HCT116 (cell line): ENCODE results near the gene FASTKD2. TPM values are rescaled to one million over a fixed set of nuclear protein-coding genes. Genes with fewer than 3 reads are reported as not detected.

Experiments
- ATAC-seq: fragments of 200-7000 bp; cut with Tn5 transposase; 2 replicates; pipeline ENCODE4 v1.9.1; 2020; ENCODE audit warnings: mild to moderate bottlenecking, moderate library complexity
- BruUV-seq: library from RNA; stranded (reverse); fragments of 400-500 nt; replicated peaks from 2 replicates; lab custom pipeline; 2021; lab: Mats Ljungman, UMichigan
- CTCF ChIA-PET: fragments of 300-600 bp; sonication (Branson Sonifier 250); formaldehyde crosslinking; loops from one replicate; lab custom pipeline; 2021; ENCODE audit warnings: antibody characterized with exemption; lab: Charles Lee
- POLR2A ChIA-PET: fragments of 300-600, 350-600 bp; sonication (Branson Sonifier 250); formaldehyde crosslinking; loops from one replicate; lab custom pipeline; 2021; ENCODE audit warnings: antibody characterized with exemption; lab: Charles Lee
- RAD21 ChIA-PET, 2 experiments: fragments of 300-600 bp; sonication (Branson Sonifier 250); formaldehyde crosslinking; loops; one replicate each; lab custom pipeline; 2023; ENCODE audit warnings: low total read pairs in 2 of 2; ENCODE audit not compliant: uncharacterized antibody in 2 of 2, unreplicated experiment in 2 of 2, low non-redundant PET in 1 of 2; lab: Charles Lee
- DNase-seq: peaks from one replicate; pipeline ENCODE4 v3.0.0-alpha.2; 2010; ENCODE audit warnings: low read depth, low spot score
- H2AFZ ChIP-seq: fragments of 200-600 bp; shearing (Covaris generic), sonication (generic); 2 replicates; pipeline ENCODE4 v1.6.1; 2017; ENCODE audit warnings: low read depth, mixed run types, mixed read lengths, antibody characterized with exemption, low read length; ENCODE audit not compliant: poor library complexity, severe bottlenecking
- H3K27ac ChIP-seq: 2 replicates; pipeline ENCODE4 v1.5.1; 2012; ENCODE audit warnings: low read depth, low read length
- H3K27me3 ChIP-seq: fragments of 200-600 bp; sonication (generic); 2 replicates; pipeline ENCODE4 v1.6.1; 2016; ENCODE audit warnings: mixed run types, low read length, mixed read lengths; ENCODE audit not compliant: insufficient read depth
- H3K36me3 ChIP-seq, 2 experiments: fragments of 200-500 bp in 1 of 2; fragments of 200-600 bp in 1 of 2; sonication (Bioruptor generic) in 1 of 2; sonication (generic) in 1 of 2; 2 replicates each; pipeline versions ENCODE4 v1.5.1 to v1.6.1; 2014 to 2016; ENCODE audit warnings: low read length in 2 of 2, inconsistent platforms in 1 of 2, mixed read lengths in 1 of 2, mixed run types in 1 of 2; ENCODE audit not compliant: insufficient read depth in 2 of 2, control insufficient read depth in 1 of 2
- H3K4me1 ChIP-seq, 2 experiments: fragments of 200-600 bp in 1 of 2; sonication (generic) in 1 of 2; 2 replicates each; pipeline versions ENCODE4 v1.5.1 to v1.6.1; 2012 to 2017; ENCODE audit warnings: low read length in 2 of 2, inconsistent platforms in 1 of 2, mild to moderate bottlenecking in 1 of 2, mixed read lengths in 1 of 2, mixed run types in 1 of 2, moderate library complexity in 1 of 2; ENCODE audit not compliant: insufficient read depth in 2 of 2, control insufficient read depth in 1 of 2
- H3K4me2 ChIP-seq: fragments of 200-600 bp; sonication (generic); 2 replicates; pipeline ENCODE4 v1.6.1; 2017; ENCODE audit warnings: mixed run types, low read length, mixed read lengths
- H3K4me3 ChIP-seq, 2 experiments: fragments of 200-600 bp in 1 of 2; sonication (generic) in 1 of 2; replicated peaks in 1 of 2; 2 replicates each; pipeline ENCODE4 v1.5.1; 2011 to 2016; ENCODE audit warnings: low read length in 2 of 2, control low read depth in 1 of 2, low read depth in 1 of 2, mild to moderate bottlenecking in 1 of 2, mixed read lengths in 1 of 2, mixed run types in 1 of 2
- H3K79me2 ChIP-seq: fragments of 200-600 bp; sonication (generic); 2 replicates; pipeline ENCODE4 v1.6.1; 2017; ENCODE audit warnings: mild to moderate bottlenecking, mixed run types, low read length, moderate library complexity, mixed read lengths; ENCODE audit not compliant: insufficient read depth
- H3K9ac ChIP-seq: fragments of 200-600 bp; sonication (generic); 2 replicates; pipeline ENCODE4 v1.6.1; 2016; ENCODE audit warnings: low read length, mixed read lengths
- H3K9me2 ChIP-seq: fragments of 200-600 bp; sonication (generic), shearing (Covaris generic); 2 replicates; pipeline ENCODE4 v1.6.1; 2017; ENCODE audit warnings: mixed run types, mild to moderate bottlenecking, moderate library complexity; ENCODE audit not compliant: insufficient read depth
- H3K9me3 ChIP-seq, 2 experiments: fragments of 200-500 bp in 1 of 2; fragments of 200-600 bp in 1 of 2; sonication (Bioruptor generic) in 1 of 2; sonication (generic) in 1 of 2; 2 replicates each; pipeline ENCODE4 v1.6.1; 2014 to 2017; ENCODE audit warnings: low read length in 2 of 2, mixed read lengths in 2 of 2, inconsistent platforms in 1 of 2, low read depth in 1 of 2, mild to moderate bottlenecking in 1 of 2, mixed run types in 1 of 2, moderate library complexity in 1 of 2; ENCODE audit not compliant: control insufficient read depth in 1 of 2, insufficient read depth in 1 of 2
- H4K20me1 ChIP-seq: fragments of 200-600 bp; sonication (generic), shearing (Covaris generic); 2 replicates; pipeline ENCODE4 v1.6.1; 2017; ENCODE audit warnings: mixed run types, mild to moderate bottlenecking, moderate library complexity; ENCODE audit not compliant: insufficient read depth
- CEBPB ChIP-seq: IDR thresholded peaks from 2 replicates; pipeline ENCODE4 v1.6.1; 2012; ENCODE audit warnings: low read depth
- EZH2 ChIP-seq: fragments of 200-600 bp; sonication (generic); IDR thresholded peaks from 2 replicates; pipeline ENCODE4 v1.6.1; 2017; ENCODE audit warnings: antibody characterized with exemption, mixed run types
- POLR2A ChIP-seq: IDR thresholded peaks from 2 replicates; pipeline ENCODE4 v1.7.0; 2011; ENCODE audit warnings: borderline replicate concordance; ENCODE audit not compliant: insufficient read depth, insufficient read length; ENCODE audit errors: extremely low read depth
- SP1 ChIP-seq: IDR thresholded peaks from 2 replicates; pipeline ENCODE4 v1.6.1; 2012; ENCODE audit warnings: low read depth
- SRF ChIP-seq: IDR thresholded peaks from 2 replicates; pipeline ENCODE4 v1.6.1; 2012; ENCODE audit warnings: low read depth
- YY1 ChIP-seq: IDR thresholded peaks from 2 replicates; pipeline ENCODE4 v1.6.1; 2011; ENCODE audit warnings: low read length, low read depth, moderate library complexity, mild to moderate bottlenecking; ENCODE audit not compliant: insufficient replicate concordance; ENCODE audit errors: extremely low read depth
- ZBTB33 ChIP-seq: IDR thresholded peaks from 2 replicates; pipeline ENCODE4 v1.6.1; 2011; ENCODE audit warnings: mild to moderate bottlenecking, low read length, moderate library complexity; ENCODE audit not compliant: insufficient replicate concordance; ENCODE audit errors: extremely low read depth
- ZNF274 ChIP-seq: fragments of 200-500 bp; sonication (Bioruptor generic); IDR thresholded peaks from 2 replicates; pipeline ENCODE4 v1.6.1; 2014; ENCODE audit warnings: mild to moderate bottlenecking, low read depth, low read length, inconsistent platforms
- intact Hi-C: fragments of 100-400 bp; cut with micrococcal nuclease; formaldehyde crosslinking; loops from 2 replicates; pipeline ENCODE4 v1.10.0; 2022
- total RNA-seq: library from RNA; stranded (reverse); gene quantifications from one replicate; pipeline ENCODE4 v1.2.1, GENCODE V29; 2021; ENCODE audit not compliant: unreplicated experiment
- TF ChIP-seq, protein P1 (sequence below): IDR thresholded peaks from 2 replicates; pipeline ENCODE4 v1.6.1; 2012

FASTKD2 gene
- total RNA-seq, 1 experiment from 2014 or later, result 24.4 TPM

GRCh38 chr2:206837775-206838174 lies 72.4 kb downstream of the FASTKD2 start:
- BruUV-seq, result no TSS peak
- Histone ChIP-seq H3K36me3 (no peaks in the 10 kb centered on the region), H3K9me2 (no peaks in the 10 kb centered on the region), H3K27ac (no peak overlapping the region), H3K4me3 (no peak overlapping the region), H3K79me2 (no peaks in the 10 kb centered on the region), H3K9ac (no peak overlapping the region), H3K4me2 (no peak overlapping the region), H3K9me3 (no peaks in the 10 kb centered on the region; a peak in 1 of 4 replicates), H3K4me1 (no peaks in the 10 kb centered on the region), H4K20me1 (no peaks in the 10 kb centered on the region), H3K27me3 (no peaks in the 10 kb centered on the region), H2AFZ (no peak overlapping the region)
- DNase-seq (no peak), ATAC-seq (no peak)
- POLR2A ChIA-PET, result no interaction called here
- CTCF ChIA-PET, result no interaction called here
- RAD21 ChIA-PET, result no interaction called here
- TF ChIP-seq ZBTB33, result no peak
- TF ChIP-seq POLR2A, result no peak
- TF ChIP-seq, protein P1, sequence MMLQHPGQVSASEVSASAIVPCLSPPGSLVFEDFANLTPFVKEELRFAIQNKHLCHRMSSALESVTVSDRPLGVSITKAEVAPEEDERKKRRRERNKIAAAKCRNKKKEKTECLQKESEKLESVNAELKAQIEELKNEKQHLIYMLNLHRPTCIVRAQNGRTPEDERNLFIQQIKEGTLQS, result no peak
- TF ChIP-seq EZH2, result no peak
- TF ChIP-seq YY1, result no peak
- TF ChIP-seq CEBPB, result no peak
- intact Hi-C loops, result no loop called here

DNA sequence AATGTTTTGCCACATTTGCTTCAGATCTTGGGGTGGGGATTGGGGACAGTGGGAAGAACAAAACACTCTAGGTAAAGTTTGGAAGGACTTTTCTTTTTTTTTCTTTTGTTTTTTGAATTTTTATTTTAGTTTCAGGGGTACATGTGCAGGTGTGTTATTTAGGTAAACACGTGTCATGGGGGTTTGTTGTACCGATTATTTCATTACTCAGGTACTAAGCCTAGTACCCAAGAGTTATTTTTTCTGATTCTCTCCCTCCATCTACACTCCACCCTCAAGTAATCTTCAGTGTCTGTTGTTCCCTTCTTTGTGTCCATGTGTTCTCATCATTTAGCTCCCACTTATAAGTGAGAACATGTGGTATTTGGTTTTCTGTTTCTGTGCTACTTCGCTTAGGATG lies 73.3 kb downstream of the FASTKD2 start:
- no peak for ATAC-seq
- CTCF ChIA-PET, result no interaction called here
- Histone ChIP-seq H3K36me3 (no peaks in the 10 kb centered on the region), H3K9me3 (no peaks in the 10 kb centered on the region; a peak in 1 of 4 replicates), H4K20me1 (no peaks in the 10 kb centered on the region), H2AFZ (no peak overlapping the region), H3K27me3 (no peaks in the 10 kb centered on the region), H3K9me2 (no peaks in the 10 kb centered on the region), H3K9ac (no peak overlapping the region), H3K4me1 (no peaks in the 10 kb centered on the region), H3K27ac (no peak overlapping the region), H3K4me2 (no peak overlapping the region), H3K4me3 (no peak overlapping the region), H3K79me2 (no peaks in the 10 kb centered on the region)
- DNase-seq, result no peak
- POLR2A ChIA-PET, result no interaction called here
- BruUV-seq, result no TSS peak
- TF ChIP-seq ZNF274 (no peak), SP1 (no peak), SRF (no peak)
- RAD21 ChIA-PET, result no interaction called here
- intact Hi-C loops, result no loop called here
